ENCODE data around the gene PLAGL2. TPM values are rescaled to one million over a fixed set of nuclear protein-coding genes. Genes with fewer than 3 reads are reported as not detected.

Gene PLAGL2
- total RNA-seq, 6 donors from 2014 or later = 11.4 to 17.1 (median 14.1) TPM

DNA sequence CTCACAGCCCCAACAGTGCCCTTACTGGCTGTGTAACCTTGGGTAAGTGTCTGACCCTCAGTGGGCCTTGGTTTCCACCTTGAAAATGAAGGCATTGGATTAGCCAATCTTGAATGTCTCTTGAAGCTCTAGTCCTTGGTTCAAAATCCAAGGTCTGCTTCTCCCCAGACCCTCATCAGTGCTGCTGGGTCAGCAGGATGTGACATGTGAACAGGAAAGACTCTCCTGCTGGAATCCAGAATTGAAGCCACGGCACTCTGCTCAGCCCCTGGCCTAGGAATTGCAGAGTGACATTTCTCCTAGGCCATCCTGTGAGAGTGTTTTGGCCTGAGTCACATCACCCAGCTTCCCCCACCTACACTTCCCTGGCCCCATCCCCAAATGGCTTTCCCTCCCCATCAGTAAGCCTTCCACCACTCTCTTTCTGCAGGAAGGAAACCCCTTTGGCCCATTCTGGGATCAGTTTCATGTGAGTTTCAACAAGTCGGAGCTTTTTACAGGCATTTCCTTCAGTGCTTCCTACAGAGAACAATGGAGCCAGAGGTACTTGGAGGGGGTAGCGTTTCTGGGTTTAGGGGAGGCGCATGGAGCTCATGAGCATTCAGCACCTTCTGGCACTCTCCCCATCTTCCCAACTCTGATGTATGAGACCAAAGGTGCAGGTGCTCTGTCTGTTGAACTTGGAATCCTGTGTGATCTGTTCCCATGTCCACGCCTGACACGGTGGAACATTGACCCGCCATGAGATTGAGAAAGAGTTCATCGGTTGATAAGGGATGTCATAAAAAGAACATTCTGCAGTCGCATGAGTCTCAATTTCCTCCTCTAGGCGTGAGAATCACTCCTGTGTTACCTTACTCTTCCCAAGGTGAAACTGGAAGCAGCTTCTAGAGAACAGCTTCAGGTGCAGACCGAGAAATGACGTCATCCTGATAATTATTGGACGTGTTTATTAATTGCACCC, 8.9 kb upstream of the PLAGL2 start:
- Histone ChIP-seq H3K4me1 (no peaks in the 10 kb centered on the region), H3K27me3 (no peaks in the 10 kb centered on the region), H3K36me3 (peaks cover 4 to 85% (median 39%) of the 10 kb centered on the region in 4 donors), H3K9me3 (no peaks in the 10 kb centered on the region), H3K4me3 (no peak overlapping the region), H3K27ac (no peak overlapping the region)
- ATAC-seq (ENCODE audit: low FRiP score in 2 of 2) (no peak), DNase-seq (no peak)
- TF ChIP-seq POLR2A (IDR thresholded peaks at IDR 0.05) = no peak
- WGBS, 2 donors = 92 to 95% methylated on average over 13 of the region's 13 CpGs

DNA sequence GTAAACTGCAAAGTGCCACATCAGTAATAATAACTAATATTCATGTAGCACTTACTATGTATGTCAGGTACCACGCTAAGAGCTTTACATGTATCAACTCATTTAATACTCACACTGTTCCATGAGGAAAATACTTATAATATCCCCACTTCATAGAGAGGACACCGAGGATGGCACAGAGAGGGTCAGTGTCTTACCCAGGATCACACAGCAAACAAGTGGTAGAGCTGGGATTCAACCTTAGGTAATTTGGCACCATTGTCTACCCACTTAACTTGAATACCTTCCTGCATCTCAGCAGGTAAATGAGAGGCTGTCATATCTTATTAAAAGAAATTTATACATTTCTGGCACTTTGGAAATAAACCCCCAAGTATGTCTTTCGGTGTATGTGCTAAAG, 8.2 kb upstream of the PLAGL2 start:
- H3K36me3 ChIP-seq = peaks cover 4 to 85% (median 40%) of the 10 kb centered on the region in 4 donors
- WGBS, 2 donors = 94 to 95% methylated on average over 3 of the region's 3 CpGs
- no peak for DNase-seq
- no peak for ATAC-seq (ENCODE audit: low FRiP score in 2 of 2)
- no peaks in the 10 kb centered on the region for H3K27me3 ChIP-seq
- no peak overlapping the region for H3K4me3 ChIP-seq
- no peaks in the 10 kb centered on the region for H3K9me3 ChIP-seq
- TF ChIP-seq POLR2A (IDR thresholded peaks at IDR 0.05) (no peak), POLR2AphosphoS5 (IDR thresholded peaks at IDR 0.05) (no peak), EP300 (IDR thresholded peaks at IDR 0.05) (no peak)
- TF ChIP-seq, protein P1, sequence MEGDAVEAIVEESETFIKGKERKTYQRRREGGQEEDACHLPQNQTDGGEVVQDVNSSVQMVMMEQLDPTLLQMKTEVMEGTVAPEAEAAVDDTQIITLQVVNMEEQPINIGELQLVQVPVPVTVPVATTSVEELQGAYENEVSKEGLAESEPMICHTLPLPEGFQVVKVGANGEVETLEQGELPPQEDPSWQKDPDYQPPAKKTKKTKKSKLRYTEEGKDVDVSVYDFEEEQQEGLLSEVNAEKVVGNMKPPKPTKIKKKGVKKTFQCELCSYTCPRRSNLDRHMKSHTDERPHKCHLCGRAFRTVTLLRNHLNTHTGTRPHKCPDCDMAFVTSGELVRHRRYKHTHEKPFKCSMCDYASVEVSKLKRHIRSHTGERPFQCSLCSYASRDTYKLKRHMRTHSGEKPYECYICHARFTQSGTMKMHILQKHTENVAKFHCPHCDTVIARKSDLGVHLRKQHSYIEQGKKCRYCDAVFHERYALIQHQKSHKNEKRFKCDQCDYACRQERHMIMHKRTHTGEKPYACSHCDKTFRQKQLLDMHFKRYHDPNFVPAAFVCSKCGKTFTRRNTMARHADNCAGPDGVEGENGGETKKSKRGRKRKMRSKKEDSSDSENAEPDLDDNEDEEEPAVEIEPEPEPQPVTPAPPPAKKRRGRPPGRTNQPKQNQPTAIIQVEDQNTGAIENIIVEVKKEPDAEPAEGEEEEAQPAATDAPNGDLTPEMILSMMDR (IDR thresholded peaks at IDR 0.05) = no peak
- no peaks in the 10 kb centered on the region for H3K4me1 ChIP-seq
- H3K27ac ChIP-seq = no peak overlapping the region

DNA sequence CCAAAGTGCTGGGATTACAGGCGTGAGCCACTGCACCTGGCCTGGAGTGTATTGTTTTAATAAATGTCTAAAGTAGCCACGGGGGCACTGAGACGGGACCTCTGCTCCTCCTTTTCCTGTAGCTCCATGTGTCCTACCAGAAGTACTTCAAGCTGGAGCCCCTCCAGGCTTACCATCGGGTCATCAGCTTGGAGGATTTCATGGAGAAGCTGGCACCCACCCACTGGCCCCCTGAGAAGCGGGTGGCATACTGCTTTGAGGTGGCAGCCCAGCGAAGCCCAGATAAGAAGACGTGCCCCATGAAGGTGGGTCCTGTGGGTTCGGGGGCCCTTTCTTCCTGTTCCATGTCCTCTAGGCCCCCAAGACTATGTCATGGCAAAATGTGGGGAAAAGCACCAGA, 7.6 kb upstream of the PLAGL2 start:
- Histone ChIP-seq H3K27me3 (no peaks in the 10 kb centered on the region), H3K9me3 (no peaks in the 10 kb centered on the region), H3K36me3 (peaks cover 4 to 85% (median 43%) of the 10 kb centered on the region in 4 donors), H3K4me1 (no peaks in the 10 kb centered on the region), H3K4me3 (no peak overlapping the region), H3K27ac (no peak overlapping the region)
- DNase-seq (no peak), ATAC-seq (ENCODE audit: low FRiP score in 2 of 2) (no peak)
- 92 to 93% methylated on average over 8 of the region's 8 CpGs for WGBS, 2 donors
- TF ChIP-seq POLR2A (IDR thresholded peaks at IDR 0.05) (no peak), POLR2AphosphoS5 (IDR thresholded peaks at IDR 0.05) (no peak), EP300 (IDR thresholded peaks at IDR 0.05) (no peak)
- TF ChIP-seq, protein P1 (IDR thresholded peaks at IDR 0.05) = no peak

DNA sequence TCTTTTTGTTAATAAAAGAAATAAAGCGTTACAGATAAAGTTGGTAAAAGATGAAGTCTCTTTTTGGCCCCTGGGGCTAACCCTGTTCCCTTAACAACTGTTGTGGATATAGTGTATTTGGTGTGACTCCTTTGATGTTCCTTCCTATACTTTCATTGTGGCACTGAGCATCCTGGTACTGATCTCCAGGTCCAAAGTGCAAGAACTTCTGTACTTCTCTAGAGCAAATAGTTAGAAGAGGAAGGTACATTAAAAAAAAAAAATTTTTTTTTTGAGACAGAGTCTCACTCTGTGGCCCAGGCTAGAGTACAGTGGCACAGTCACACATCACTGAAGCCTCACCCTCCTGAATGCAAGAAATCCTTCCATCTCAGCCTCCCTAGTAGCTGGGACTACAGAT, 6.3 kb upstream of the PLAGL2 start:
- 95 to 97% methylated on average over 1 of the region's 1 CpG for WGBS, 2 donors

More for the DNA sequence above, 6.3 kb upstream of the PLAGL2 start:
- TF ChIP-seq POLR2A (IDR thresholded peaks at IDR 0.05) (no peak), EP300 (IDR thresholded peaks at IDR 0.05) (no peak)
- TF ChIP-seq, protein P1 (IDR thresholded peaks at IDR 0.05) = no peak
- Histone ChIP-seq H3K4me3 (no peak overlapping the region), H3K36me3 (peaks cover 4 to 76% (median 44%) of the 10 kb centered on the region in 4 donors), H3K27ac (no peak overlapping the region), H3K27me3 (no peaks in the 10 kb centered on the region), H3K4me1 (peaks cover 0 to 5% (median 2%) of the 10 kb centered on the region in 4 donors), H3K9me3 (no peaks in the 10 kb centered on the region)
- ATAC-seq (ENCODE audit: low FRiP score in 2 of 2) = no peak
- no peak for DNase-seq

All from upper lobe of left lung (tissue), 6 donors.